ENCODE measurements around the gene SGPP1.

- TF ChIP-seq CTCF (IDR thresholded peaks at IDR 0.05): no peak
- TF ChIP-seq POLR2A (IDR thresholded peaks at IDR 0.05): no peak
These were observed 72.9 kb downstream of the SGPP1 start for GRCh38 chr14:63654936-63655335.
